ENCODE data around the gene CD40LG. TPM values are rescaled to one million over a fixed set of nuclear protein-coding genes. Genes with fewer than 3 reads are reported as not detected.

CD40LG gene
- total RNA-seq, 1 experiment from 2014 or later, result not detected

DNA sequence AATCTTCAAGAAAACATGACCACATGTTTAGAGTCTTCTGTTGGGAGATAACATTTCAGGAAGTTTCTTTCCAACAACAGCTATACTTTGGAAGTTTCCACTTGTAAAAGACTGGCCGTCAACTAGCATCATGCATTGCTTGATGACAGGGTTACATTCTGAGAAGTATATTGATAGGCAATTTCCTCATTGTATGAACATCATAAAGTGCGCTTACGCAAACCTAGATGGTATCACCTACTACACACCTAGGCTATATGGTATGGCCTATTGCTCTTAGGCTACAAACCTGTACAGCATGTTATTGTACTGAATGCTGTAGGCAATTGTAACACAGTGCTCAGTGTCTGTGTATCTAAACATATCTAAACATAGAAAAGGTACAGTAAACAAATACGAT is 25.4 kb upstream of the CD40LG start:
- Histone ChIP-seq H3K27ac (ENCODE audit: insufficient read length, low read depth, low read length) (no peak overlapping the region), H3K4me1 (ENCODE audit: insufficient read depth, low read length) (no peaks in the 10 kb centered on the region), H2BK120ac (ENCODE audit: low read depth, low read length, poor library complexity, severe bottlenecking) (no peak overlapping the region), H3K4me2 (ENCODE audit: insufficient read depth, insufficient read length, low read length) (no peak overlapping the region), H3T11ph (ENCODE audit: low read length) (no peak overlapping the region), H2AFZ (ENCODE audit: low read length) (no peak overlapping the region), H4K8ac (replicated peaks; ENCODE audit: insufficient read length, low read depth, low read length) (no peak overlapping the region), H3K4ac (ENCODE audit: low read depth, low read length) (no peak overlapping the region), H4K91ac (ENCODE audit: insufficient read length, low read depth, low read length) (no peak overlapping the region), H2BK20ac (ENCODE audit: low read depth, low read length, poor library complexity, severe bottlenecking) (no peak overlapping the region), H2BK5ac (ENCODE audit: insufficient read length, low read length) (no peak overlapping the region), H2BK15ac (ENCODE audit: low read depth, low read length) (no peak overlapping the region), H3K9me3 (ENCODE audit: control insufficient read depth, low read depth, low read length) (peaks cover 44% of the 10 kb centered on the region), H2AK5ac (ENCODE audit: insufficient read length, low read length) (no peak overlapping the region), H3K79me1 (ENCODE audit: insufficient read depth, low read depth, low read length, poor library complexity, severe bottlenecking) (no peaks in the 10 kb centered on the region), H4K5ac (ENCODE audit: insufficient read length, low read depth, low read length) (no peak overlapping the region), H3K14ac (ENCODE audit: insufficient read depth, low read length) (no peak overlapping the region), H3K56ac (ENCODE audit: insufficient read length, low read depth, low read length) (no peak overlapping the region), H3K23ac (ENCODE audit: insufficient read length, low read depth, low read length) (no peak overlapping the region), H2BK12ac (ENCODE audit: insufficient read length, low read depth, low read length) (no peak overlapping the region), H4K20me1 (ENCODE audit: control insufficient read depth, insufficient read depth, insufficient read length) (no peaks in the 10 kb centered on the region), H3K79me2 (ENCODE audit: insufficient read depth, low read length) (no peaks in the 10 kb centered on the region), H3K27me3 (ENCODE audit: insufficient read depth, low read length) (no peaks in the 10 kb centered on the region), H3K9ac (ENCODE audit: extremely low read depth, insufficient read length, low read length) (no peak overlapping the region), H3K23me2 (ENCODE audit: insufficient read length, low read depth, low read length, poor library complexity, severe bottlenecking) (no peaks in the 10 kb centered on the region), H3K18ac (ENCODE audit: insufficient read length, low read depth, low read length) (no peak overlapping the region)
- WGBS (ENCODE audit: extremely low coverage, insufficient read length, low lambda C conversion rate), result no CpG with 5 or more reads among the region's 4 CpGs
- Mint-ChIP-seq H3K36me3 (ENCODE audit: insufficient read depth in 1 of 3, low read depth in 3 of 3) (no peaks in the 10 kb centered on the region; a peak in 3 of 7 replicates), H3K9me3 (peaks cover 65 to 67% of the 10 kb centered on the region in 2 experiments), H3K4me3 (no peak overlapping the region), H3K27me3 (ENCODE audit: low read depth) (no peaks in the 10 kb centered on the region), H3K4me1 (no peaks in the 10 kb centered on the region), H3K27ac (no peak overlapping the region)
- TF ChIP-seq, protein P1, sequence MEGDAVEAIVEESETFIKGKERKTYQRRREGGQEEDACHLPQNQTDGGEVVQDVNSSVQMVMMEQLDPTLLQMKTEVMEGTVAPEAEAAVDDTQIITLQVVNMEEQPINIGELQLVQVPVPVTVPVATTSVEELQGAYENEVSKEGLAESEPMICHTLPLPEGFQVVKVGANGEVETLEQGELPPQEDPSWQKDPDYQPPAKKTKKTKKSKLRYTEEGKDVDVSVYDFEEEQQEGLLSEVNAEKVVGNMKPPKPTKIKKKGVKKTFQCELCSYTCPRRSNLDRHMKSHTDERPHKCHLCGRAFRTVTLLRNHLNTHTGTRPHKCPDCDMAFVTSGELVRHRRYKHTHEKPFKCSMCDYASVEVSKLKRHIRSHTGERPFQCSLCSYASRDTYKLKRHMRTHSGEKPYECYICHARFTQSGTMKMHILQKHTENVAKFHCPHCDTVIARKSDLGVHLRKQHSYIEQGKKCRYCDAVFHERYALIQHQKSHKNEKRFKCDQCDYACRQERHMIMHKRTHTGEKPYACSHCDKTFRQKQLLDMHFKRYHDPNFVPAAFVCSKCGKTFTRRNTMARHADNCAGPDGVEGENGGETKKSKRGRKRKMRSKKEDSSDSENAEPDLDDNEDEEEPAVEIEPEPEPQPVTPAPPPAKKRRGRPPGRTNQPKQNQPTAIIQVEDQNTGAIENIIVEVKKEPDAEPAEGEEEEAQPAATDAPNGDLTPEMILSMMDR (conservative IDR thresholded peaks at IDR 0.05), result no peak
- DNase-seq, result no peak

Data from H9 (cell line).